ENCODE data around the gene PXT1.

Gene PXT1

GRCh38 chr6:36346486-36347273 lies 96.0 kb downstream of the PXT1 start:
- DNase-seq (ENCODE audit: low read depth): no peak

- DNase-seq (ENCODE audit: low read depth): no peak
Observed at GRCh38 chr6:36345681-36346466, 96.8 kb downstream of the PXT1 start.

- no peak for DNase-seq (ENCODE audit: low read depth)
Observed at GRCh38 chr6:36343109-36343680, 99.5 kb downstream of the PXT1 start.

GRCh38 chr6:36340618-36341454 lies 101.8 kb downstream of the PXT1 start:
- peak; percentile 41 for DNase-seq (ENCODE audit: low read depth)

All from activated gamma-delta T cell treated with anti-CD3 and anti-CD28 coated beads, Interleukin-2, amount 50 U/mL, for 16 hours (primary cell).